Adrenal gland (tissue), 12 donors: Measurements from ENCODE around the gene FOXP4. TPM values are rescaled to one million over a fixed set of nuclear protein-coding genes. Genes with fewer than 3 reads are reported as not detected.

ENCODE experiments used
- DNase-seq, 7 donors: peaks; one replicate each; pipeline ENCODE4 v3.0.0-alpha.2; 2019 to 2020
- H3K27ac ChIP-seq, 5 donors: fragments of 200-600 bp; sonication (generic) in 4 of 5; 1 replicate in 3 of 5; 2 replicates in 2 of 5; pipeline versions ENCODE4 v1.5.1 to v1.8.0; 2016 to 2020; ENCODE audit warnings: mild to moderate bottlenecking in 1 of 5
- H3K27me3 ChIP-seq: fragments of 200-600 bp; 2 replicates; pipeline ENCODE4 v1.8.0; 2021
- H3K36me3 ChIP-seq, 2 donors: fragments of 200-600 bp; replicated peaks in 1 of 2; 1 replicate in 1 of 2; 2 replicates in 1 of 2; pipeline versions ENCODE4 v1.5.1 to v1.8.0; 2018 to 2022
- H3K4me1 ChIP-seq, 2 donors: fragments of 200-600 bp; replicated peaks in 1 of 2; 1 replicate in 1 of 2; 2 replicates in 1 of 2; pipeline versions ENCODE4 v1.5.1 to v1.8.0; 2018 to 2021
- H3K4me3 ChIP-seq, 4 donors: fragments of 200-600 bp; sonication (generic) in 3 of 4; one replicate each; pipeline ENCODE4 v1.5.1; 2016 to 2018
- H3K9me3 ChIP-seq, 3 donors: fragments of 200-600 bp; sonication (generic) in 1 of 3; replicated peaks in 1 of 3; 1 replicate in 2 of 3; 2 replicates in 1 of 3; pipeline versions ENCODE4 v1.5.1 to v1.8.0; 2016 to 2021
- POLR2A ChIP-seq, 2 donors: fragments of 450-650 bp; IDR thresholded peaks; one replicate each; pipeline ENCODE4 v1.6.1; 2017; ENCODE audit warnings: antibody characterized with exemption in 2 of 2, mild to moderate bottlenecking in 2 of 2, moderate library complexity in 1 of 2
- WGBS, 4 donors: extraction: QIAGEN DNeasy Blood & Tissue Kit in 2 of 4; methylation state at CpG; one replicate each; pipeline versions ENCODE4 v1.1.5 to v1.1.7; 2013 to 2017; 5-methylcytosine and 5-hydroxymethylcytosine counted together
- intact Hi-C, 2 donors: fragments of 100-400 bp; cut with DNase I; formaldehyde crosslinking; loops; one replicate each; pipeline versions ENCODE4 v1.14.1 to v1.15.0; 2022 to 2023
- polyA plus RNA-seq, 3 donors: library from polyadenylated mRNA; stranded (reverse); fragments of 200-250 nt in 2 of 3; fragments of 350-450 nt in 1 of 3; fragmentation: Illumina TruSeq in 1 of 3; extraction: RNeasy Lipid Tissue Mini Kit (QIAGEN cat#74804) in 1 of 3; gene quantifications; one replicate each; pipeline ENCODE4 v1.2.3, GENCODE V29; 2013 to 2014
- total RNA-seq, 9 donors: library from RNA; depleted of rRNA in 4 of 9; stranded (reverse); fragments of >200 nt in 4 of 9; fragments of 120-200 nt in 1 of 9; fragmentation: NEBNext Ultra II Directional in 1 of 9; extraction: Animal tissue kit (Norgen Biotek cat#: 25700) in 1 of 9; gene quantifications; one replicate each; pipeline versions ENCODE4 v1.1.0 to v1.2.4, GENCODE V29; 2013 to 2023
- TF ChIP-seq, protein P1 (sequence below), 6 experiments: fragments of 450-650 bp in 4 of 6; fragments of 200-600 bp in 2 of 6; sonication (generic) in 1 of 6; IDR thresholded peaks; 1 replicate in 5 of 6; 2 replicates in 1 of 6; pipeline versions ENCODE4 v1.5.1 to v1.8.0; 2016 to 2021; ENCODE audit warnings: antibody characterized with exemption in 6 of 6, mild to moderate bottlenecking in 2 of 6, moderate library complexity in 1 of 6
- donor health status: healthy with polysubstance abuse.
- donor health status: Bipolar disorder and iron deficiency.
- donor health status: DM: yes; HTN: yes; CAD: no.
- donor health status: DM: no; HTN: no; CAD: no.
- donor health status: DM: no; HTN: no; CAD: no.
- donor health status: DM: yes; HTN: yes; CAD: no.

Gene FOXP4
- total and polyA plus RNA-seq, 12 donors = 1.6 to 18.2 (median 11.3) TPM

DNA sequence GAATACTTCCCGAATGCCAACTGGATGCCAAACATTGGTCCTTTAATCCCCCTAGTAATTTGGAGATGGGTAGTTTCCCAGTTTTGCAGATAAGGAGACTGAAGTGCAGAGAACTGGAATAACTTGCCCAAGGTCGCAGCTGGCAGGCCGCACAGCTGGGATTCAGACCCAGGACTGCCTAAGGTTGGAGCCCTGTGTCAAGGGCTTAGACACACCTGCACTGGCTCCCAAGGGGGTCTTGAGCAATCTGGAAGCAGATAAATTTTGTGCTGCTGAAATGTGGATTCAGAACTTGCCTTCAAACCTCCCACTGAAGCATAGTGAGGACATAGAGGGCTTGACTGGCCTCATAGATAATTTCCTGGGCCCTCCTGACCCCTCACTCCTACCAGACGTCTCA lies 30.5 kb downstream of the FOXP4 start:
- Histone ChIP-seq H3K9me3 (no peaks in the 10 kb centered on the region), H3K4me1 (peaks cover 6 to 30% of the 10 kb centered on the region in 2 donors), H3K36me3 (no peaks in the 10 kb centered on the region), H3K4me3 (no peak overlapping the region), H3K27me3 (no peaks in the 10 kb centered on the region), H3K27ac (no peak overlapping the region)
- 56 to 89% (median 69%) methylated on average over 4 of the region's 4 CpGs for WGBS, 4 donors
- no peak for DNase-seq
- intact Hi-C loops = no loop called here
- TF ChIP-seq, protein P1, sequence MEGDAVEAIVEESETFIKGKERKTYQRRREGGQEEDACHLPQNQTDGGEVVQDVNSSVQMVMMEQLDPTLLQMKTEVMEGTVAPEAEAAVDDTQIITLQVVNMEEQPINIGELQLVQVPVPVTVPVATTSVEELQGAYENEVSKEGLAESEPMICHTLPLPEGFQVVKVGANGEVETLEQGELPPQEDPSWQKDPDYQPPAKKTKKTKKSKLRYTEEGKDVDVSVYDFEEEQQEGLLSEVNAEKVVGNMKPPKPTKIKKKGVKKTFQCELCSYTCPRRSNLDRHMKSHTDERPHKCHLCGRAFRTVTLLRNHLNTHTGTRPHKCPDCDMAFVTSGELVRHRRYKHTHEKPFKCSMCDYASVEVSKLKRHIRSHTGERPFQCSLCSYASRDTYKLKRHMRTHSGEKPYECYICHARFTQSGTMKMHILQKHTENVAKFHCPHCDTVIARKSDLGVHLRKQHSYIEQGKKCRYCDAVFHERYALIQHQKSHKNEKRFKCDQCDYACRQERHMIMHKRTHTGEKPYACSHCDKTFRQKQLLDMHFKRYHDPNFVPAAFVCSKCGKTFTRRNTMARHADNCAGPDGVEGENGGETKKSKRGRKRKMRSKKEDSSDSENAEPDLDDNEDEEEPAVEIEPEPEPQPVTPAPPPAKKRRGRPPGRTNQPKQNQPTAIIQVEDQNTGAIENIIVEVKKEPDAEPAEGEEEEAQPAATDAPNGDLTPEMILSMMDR (IDR thresholded peaks at IDR 0.05) = no peak
- TF ChIP-seq POLR2A (IDR thresholded peaks at IDR 0.05) = no peak

DNA sequence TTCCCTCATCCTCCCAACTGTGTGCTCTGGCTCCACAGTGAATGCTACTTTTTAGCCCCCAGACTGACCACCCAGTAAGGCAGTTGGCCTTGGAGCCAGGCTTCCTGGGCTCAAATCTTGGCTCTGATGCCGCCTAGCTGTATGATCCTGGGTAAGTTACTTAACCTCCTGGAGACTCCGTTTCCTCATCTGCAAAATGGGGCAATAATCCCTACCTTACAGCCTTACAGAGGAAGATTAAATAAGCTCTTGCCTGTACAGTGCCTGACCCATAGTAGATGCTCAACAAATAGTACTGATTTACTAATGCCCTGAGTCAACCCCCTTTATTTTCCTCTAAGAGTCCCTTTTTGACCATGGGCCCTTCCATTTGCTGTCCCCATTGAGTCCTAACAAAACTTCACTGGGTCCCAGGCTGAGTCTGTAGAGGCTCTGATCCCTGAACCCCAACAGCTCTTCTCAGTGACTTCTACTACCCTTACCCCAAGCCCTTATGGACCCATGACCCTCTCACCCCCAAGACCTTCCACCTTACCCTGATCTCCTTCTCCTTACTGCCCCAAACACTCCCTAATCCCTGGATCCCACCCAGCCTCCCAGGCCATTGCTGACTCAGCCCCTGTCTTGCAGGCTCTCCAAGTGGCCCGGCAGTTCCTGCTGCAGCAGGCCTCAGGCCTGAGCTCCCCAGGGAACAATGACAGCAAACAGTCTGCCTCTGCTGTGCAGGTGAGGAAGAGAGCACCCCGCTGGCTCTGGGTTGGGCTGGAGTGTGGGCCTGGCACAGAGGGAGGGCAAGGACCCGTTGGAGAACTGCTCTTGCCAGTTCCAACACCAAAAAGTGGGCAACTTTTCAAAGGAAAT lies 31.4 kb downstream of the FOXP4 start:
- peak overlapping the region in 2 of 5 donors; percentile 32 to 45 for H3K27ac ChIP-seq
- H3K4me3 ChIP-seq = no peak overlapping the region
- intact Hi-C loops = no loop called here
- H3K27me3 ChIP-seq = no peaks in the 10 kb centered on the region
- peak in 2 of 7 donors; percentile 14 to 45 for DNase-seq
- H3K9me3 ChIP-seq = no peaks in the 10 kb centered on the region
- H3K36me3 ChIP-seq = no peaks in the 10 kb centered on the region
- TF ChIP-seq POLR2A (IDR thresholded peaks at IDR 0.05) = no peak
- TF ChIP-seq, protein P1 (IDR thresholded peaks at IDR 0.05) = no peak
- peaks cover 6 to 33% of the 10 kb centered on the region in 2 donors for H3K4me1 ChIP-seq
- 63 to 70% (median 65%) methylated on average over 5 of the region's 5 CpGs for WGBS, 4 donors

DNA sequence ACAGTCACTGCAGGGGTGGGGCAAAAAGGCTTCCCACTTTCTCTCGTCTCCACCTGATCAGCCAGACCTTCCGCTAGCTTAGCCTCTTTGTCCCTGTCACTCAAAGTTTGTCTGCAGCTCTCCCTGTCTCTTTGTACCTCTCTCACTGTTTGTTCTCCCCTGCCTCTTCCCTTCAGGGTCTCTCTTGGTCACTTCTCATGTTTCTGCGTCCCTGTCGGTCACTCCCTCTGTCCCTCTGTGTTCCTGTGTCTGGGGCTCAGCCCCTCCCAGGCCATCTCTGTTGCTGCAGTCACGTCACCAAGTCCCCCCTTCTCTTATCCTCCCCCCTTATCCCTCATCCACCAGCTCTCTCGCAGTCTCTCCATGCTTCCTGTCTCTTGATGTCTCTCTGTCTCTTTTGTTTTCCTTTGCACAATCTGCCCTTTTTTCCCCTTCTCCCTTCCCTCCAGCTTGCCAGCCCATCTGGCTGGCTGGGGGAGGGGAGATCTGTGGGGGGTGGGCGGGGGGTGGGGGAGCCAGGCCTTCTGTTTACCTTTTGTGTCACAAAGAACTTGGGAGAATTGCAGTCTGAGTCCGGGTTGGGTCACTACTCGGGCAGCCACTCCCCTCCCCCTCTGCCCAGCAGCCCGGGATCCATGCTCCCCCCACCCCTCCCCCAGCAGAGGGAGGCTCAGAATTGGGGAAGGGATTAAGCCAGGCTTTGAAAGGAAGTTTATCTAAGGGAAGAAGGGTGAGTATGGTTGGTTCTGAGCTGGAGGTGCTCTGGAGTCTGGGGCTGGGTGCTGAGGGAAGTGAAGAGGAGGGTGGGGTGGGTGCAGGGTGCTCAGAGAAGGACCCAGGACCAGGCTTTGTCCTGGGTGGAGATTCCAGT lies 32.3 kb downstream of the FOXP4 start:
- no peak overlapping the region for H3K4me3 ChIP-seq
- H3K27ac ChIP-seq = peak overlapping the region in 2 of 5 donors; percentile 32 to 45
- no peak for TF ChIP-seq POLR2A (IDR thresholded peaks at IDR 0.05)
- TF ChIP-seq, protein P1 (IDR thresholded peaks at IDR 0.05) = no peak
- H3K27me3 ChIP-seq = no peaks in the 10 kb centered on the region
- peaks cover 6 to 33% of the 10 kb centered on the region in 2 donors for H3K4me1 ChIP-seq
- H3K9me3 ChIP-seq = no peaks in the 10 kb centered on the region
- H3K36me3 ChIP-seq = no peaks in the 10 kb centered on the region
- intact Hi-C loops = no loop called here
- DNase-seq = no peak
- 52 to 68% (median 60%) methylated on average over 10 of the region's 10 CpGs for WGBS, 4 donors

DNA sequence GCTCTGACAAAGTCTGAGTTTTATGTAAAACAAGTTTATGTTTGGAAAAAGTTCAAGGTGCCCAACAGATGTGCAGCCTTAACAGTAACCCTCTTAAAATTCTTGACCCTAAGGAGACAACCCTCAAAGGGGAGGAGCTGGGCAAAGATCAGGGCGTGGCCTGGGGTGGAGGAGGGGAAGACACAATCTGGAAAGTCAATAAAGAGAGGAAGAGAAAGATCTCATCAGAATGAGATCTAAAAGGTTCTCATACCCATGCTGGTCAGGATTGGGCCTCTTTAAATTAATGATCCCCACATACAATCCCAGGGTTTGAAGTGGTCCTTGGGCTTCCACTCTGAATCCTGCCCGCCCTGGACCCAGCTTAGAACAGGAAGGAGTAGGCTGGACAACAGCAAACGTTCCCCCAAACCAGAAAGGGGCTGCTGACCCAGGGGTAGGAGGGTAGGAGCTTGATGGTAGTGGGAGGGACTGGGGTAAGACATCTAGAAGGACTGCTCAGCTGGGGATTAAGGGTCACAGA lies 33.0 kb downstream of the FOXP4 start:
- WGBS, 4 donors = 74 to 81% (median 74%) methylated on average over 3 of the region's 3 CpGs
- no peaks in the 10 kb centered on the region for H3K27me3 ChIP-seq
- intact Hi-C loops = no loop called here
- TF ChIP-seq POLR2A (IDR thresholded peaks at IDR 0.05) = no peak
- TF ChIP-seq, protein P1 (IDR thresholded peaks at IDR 0.05) = no peak
- H3K9me3 ChIP-seq = no peaks in the 10 kb centered on the region
- peaks cover 6 to 33% of the 10 kb centered on the region in 2 donors for H3K4me1 ChIP-seq
- no peak for DNase-seq
- H3K27ac ChIP-seq = no peak overlapping the region
- no peaks in the 10 kb centered on the region for H3K36me3 ChIP-seq
- no peak overlapping the region for H3K4me3 ChIP-seq
